ENCODE measurements around the gene SEC24B.

GRCh38 chr4:109436504-109436903 is 2.9 kb downstream of the SEC24B start:
- TF ChIP-seq CTCF (IDR thresholded peaks at IDR 0.05) (no peak), POLR2A (IDR thresholded peaks at IDR 0.05) (no peak)
